GM23248 (cell line): ENCODE data around the gene LIMS2. TPM values are rescaled to one million over a fixed set of nuclear protein-coding genes. Genes with fewer than 3 reads are reported as not detected.

ENCODE experiments used
- DNase-seq: peaks from one replicate; pipeline ENCODE4 v3.0.0-alpha.2; 2015
- H2AFZ ChIP-seq: fragments of 200-600 bp; sonication (generic); 2 replicates; pipeline ENCODE4 v1.6.1; 2016; ENCODE audit warnings: antibody characterized with exemption
- H3F3A ChIP-seq: fragments of 200-600 bp; sonication (generic); 2 replicates; pipeline ENCODE4 v1.6.1; 2016; ENCODE audit warnings: mild to moderate bottlenecking, antibody characterized with exemption, mixed run types; ENCODE audit not compliant: insufficient read depth
- H3K27ac ChIP-seq: fragments of 200-600 bp; sonication (generic); 2 replicates; pipeline ENCODE4 v1.5.1; 2016; ENCODE audit warnings: mild to moderate bottlenecking
- H3K27me3 ChIP-seq: fragments of 200-600 bp; sonication (generic); replicated peaks from 2 replicates; pipeline ENCODE4 v1.6.1; 2016; ENCODE audit warnings: mild to moderate bottlenecking; ENCODE audit not compliant: insufficient read depth
- H3K36me3 ChIP-seq: fragments of 200-600 bp; sonication (generic); 2 replicates; pipeline ENCODE4 v1.6.1; 2016; ENCODE audit warnings: low read depth, mild to moderate bottlenecking
- H3K4me1 ChIP-seq: fragments of 200-600 bp; sonication (generic); 2 replicates; pipeline ENCODE4 v1.6.1; 2016; ENCODE audit warnings: mild to moderate bottlenecking; ENCODE audit not compliant: insufficient read depth
- H3K4me2 ChIP-seq: fragments of 200-600 bp; sonication (generic); one replicate; pipeline ENCODE4 v1.6.1; 2016; ENCODE audit warnings: mild to moderate bottlenecking; ENCODE audit not compliant: unreplicated experiment
- H3K4me3 ChIP-seq: fragments of 200-600 bp; sonication (generic); 2 replicates; pipeline ENCODE4 v1.5.1; 2016; ENCODE audit warnings: mild to moderate bottlenecking
- H3K79me2 ChIP-seq: fragments of 200-600 bp; sonication (generic); 2 replicates; pipeline ENCODE4 v1.6.1; 2016; ENCODE audit warnings: mild to moderate bottlenecking; ENCODE audit not compliant: insufficient read depth
- H3K9ac ChIP-seq: fragments of 200-600 bp; sonication (generic); 2 replicates; pipeline ENCODE4 v1.6.1; 2016; ENCODE audit warnings: mild to moderate bottlenecking
- H3K9me2 ChIP-seq: fragments of 200-600 bp; sonication (generic); 2 replicates; pipeline ENCODE4 v1.6.1; 2016; ENCODE audit warnings: mixed run types, mild to moderate bottlenecking, moderate library complexity; ENCODE audit not compliant: insufficient read depth
- H3K9me3 ChIP-seq: fragments of 200-600 bp; sonication (generic); one replicate; pipeline ENCODE4 v1.6.1; 2017; ENCODE audit warnings: low read depth
- H4K20me1 ChIP-seq: fragments of 200-600 bp; sonication (generic); 2 replicates; pipeline ENCODE4 v1.6.0; 2016; ENCODE audit not compliant: insufficient read depth
- EZH2 ChIP-seq: fragments of 200-600 bp; sonication (generic); IDR thresholded peaks from 2 replicates; pipeline ENCODE4 v1.6.1; 2018; ENCODE audit warnings: antibody characterized with exemption, mild to moderate bottlenecking; ENCODE audit not compliant: insufficient read depth, poor library complexity, severe bottlenecking
- EZH2phosphoT487 ChIP-seq: fragments of 200-600 bp; sonication (generic); IDR thresholded peaks from 2 replicates; pipeline ENCODE4 v1.6.1; 2018; ENCODE audit warnings: antibody characterized with exemption, moderate library complexity, mild to moderate bottlenecking, low read depth; ENCODE audit not compliant: insufficient read depth
- WGBS, 2 experiments: methylation state at CpG; one replicate each; pipeline ENCODE4 v1.1.6; 2015 to 2017; ENCODE audit warnings: low lambda C conversion rate in 2 of 2, low coverage in 1 of 2; ENCODE audit errors: missing lambda C conversion rate in 2 of 2; 5-methylcytosine and 5-hydroxymethylcytosine counted together
- in situ Hi-C: fragments of 300-500 bp; cut with MboI; formaldehyde crosslinking; loops from 2 replicates; pipeline ENCODE4 v1.15.0; 2020
- polyA plus RNA-seq: library from polyadenylated mRNA; unstranded; fragments of >200 nt; fragmentation: Nextera tagmentation; extraction: Ambion mirVana; gene quantifications from 2 replicates; pipeline ENCODE4 v1.2.1, GENCODE V29; 2016
- total RNA-seq: library from RNA; depleted of rRNA; stranded (reverse); fragments of >200 nt; shearing (Covaris generic); gene quantifications from 2 replicates; pipeline ENCODE4 v1.2.3, GENCODE V29; 2014

LIMS2 gene
- total and polyA plus RNA-seq, 2 experiments from 2014 or later, result 7.2 to 30.4 TPM

- Histone ChIP-seq H3K9me2 (no peaks in the 10 kb centered on the region), H3K9ac (no peak overlapping the region), H3K4me2 (no peak overlapping the region), H3K27ac (no peak overlapping the region), H3K27me3 (peaks cover 14% of the 10 kb centered on the region; the same call in 1 of the 2 replicates), H3K4me1 (peaks cover 10% of the 10 kb centered on the region; the same call in 1 of the 2 replicates), H3K79me2 (no peaks in the 10 kb centered on the region), H2AFZ (no peak overlapping the region), H4K20me1 (no peaks in the 10 kb centered on the region), H3K36me3 (no peaks in the 10 kb centered on the region), H3K4me3 (no peak overlapping the region), H3F3A (peaks cover 12% of the 10 kb centered on the region; the same call in 1 of the 2 replicates), H3K9me3 (no peaks in the 10 kb centered on the region)
- 92 to 94% methylated on average over 5 to 6 of the region's 6 CpGs for WGBS, 2 experiments
- in situ Hi-C loops, result no loop called here
- TF ChIP-seq EZH2phosphoT487 (no peak), EZH2 (no peak)
- DNase-seq, result no peak
Observed at GRCh38 chr2:127678991-127679390, 3.7 kb upstream of the LIMS2 start.

- Histone ChIP-seq H3K36me3 (no peaks in the 10 kb centered on the region), H3K4me1 (peaks cover 14% of the 10 kb centered on the region), H3K79me2 (no peaks in the 10 kb centered on the region), H3K27ac (no peak overlapping the region), H3F3A (peaks cover 14% of the 10 kb centered on the region; the same call in 1 of the 2 replicates), H3K4me3 (no peak overlapping the region), H3K27me3 (peaks cover 14% of the 10 kb centered on the region; the same call in 1 of the 2 replicates), H2AFZ (no peak overlapping the region), H3K9me2 (no peaks in the 10 kb centered on the region), H3K9ac (no peak overlapping the region), H4K20me1 (no peaks in the 10 kb centered on the region), H3K4me2 (no peak overlapping the region), H3K9me3 (no peaks in the 10 kb centered on the region)
- no peak for DNase-seq
- in situ Hi-C loops, result no loop called here
- no peak for TF ChIP-seq EZH2phosphoT487
- TF ChIP-seq EZH2, result no peak
- WGBS, 2 experiments, result 81 to 88% methylated on average over 10 of the region's 10 CpGs
Observed at GRCh38 chr2:127678531-127678930, 3.2 kb upstream of the LIMS2 start.

- H3K9me3 ChIP-seq, result no peaks in the 10 kb centered on the region
- H3K27me3 ChIP-seq, result peaks cover 14% of the 10 kb centered on the region; the same call in 1 of the 2 replicates
- H4K20me1 ChIP-seq, result no peaks in the 10 kb centered on the region
- H3K27ac ChIP-seq, result no peak overlapping the region
- in situ Hi-C loops, result no loop called here
- no peaks in the 10 kb centered on the region for H3K9me2 ChIP-seq
- no peak overlapping the region for H3K4me2 ChIP-seq
- H3K36me3 ChIP-seq, result no peaks in the 10 kb centered on the region
- no peak overlapping the region for H3K9ac ChIP-seq
- TF ChIP-seq EZH2, result no peak
- TF ChIP-seq EZH2phosphoT487, result no peak
- H3K4me3 ChIP-seq, result no peak overlapping the region
- no peaks in the 10 kb centered on the region for H3K79me2 ChIP-seq
- no peak for DNase-seq
- H2AFZ ChIP-seq, result no peak overlapping the region
- peaks cover 25% of the 10 kb centered on the region for H3K4me1 ChIP-seq
- WGBS, 2 experiments, result 67 to 69% methylated on average over 2 of the region's 2 CpGs
- peaks cover 14% of the 10 kb centered on the region for H3F3A ChIP-seq
Observed at GRCh38 chr2:127676906-127677305, 1.6 kb upstream of the LIMS2 start.

- peak overlapping the region; percentile 57; the same call in 1 of the 2 replicates for H3K27ac ChIP-seq
- no peaks in the 10 kb centered on the region for H3K9me2 ChIP-seq
- H3K9ac ChIP-seq, result peak overlapping the region; percentile 79
- peak overlapping the region; percentile 77 for H3K4me2 ChIP-seq
- peak; percentile 68 for DNase-seq
- H3F3A ChIP-seq, result peaks cover 27% of the 10 kb centered on the region
- in situ Hi-C loops, result no loop called here
- H2AFZ ChIP-seq, result peak overlapping the region; percentile 59
- H3K27me3 ChIP-seq, result peaks cover 14% of the 10 kb centered on the region; the same call in 1 of the 2 replicates
- H3K9me3 ChIP-seq, result no peaks in the 10 kb centered on the region
- TF ChIP-seq EZH2phosphoT487 (no peak), EZH2 (no peak)
- H3K4me3 ChIP-seq, result peak overlapping the region; percentile 69
- peaks cover 32% of the 10 kb centered on the region for H3K4me1 ChIP-seq
- H4K20me1 ChIP-seq, result no peaks in the 10 kb centered on the region
- H3K36me3 ChIP-seq, result no peaks in the 10 kb centered on the region
- WGBS, 2 experiments, result 2 to 5% methylated on average over 54 to 55 of the region's 72 CpGs
- H3K79me2 ChIP-seq, result 0 out of 2 replicates have a peak, but pooled peaks cover 5% of the 10 kb centered on the region
Observed at GRCh38 chr2:127674241-127675209, 805 bp downstream of the LIMS2 start.
